ENCODE data around the gene SPATA45.
"Not testable (repeated sequence)": the region's sequence is repeated elsewhere in the genome, so short reads cannot be mapped to it uniquely, and the experiment has no call there.

The SPATA45 gene

GRCh38 chr1:212856755-212857154, 9.3 kb upstream of the SPATA45 start:
- no peak for TF ChIP-seq CTCF (IDR thresholded peaks at IDR 0.05; ENCODE audit: borderline replicate concordance, insufficient read depth, low read depth, low read length)
- peak overlapping the region; percentile 94 for H3K4me3 ChIP-seq (ENCODE audit: low read depth, low read length)

DNA sequence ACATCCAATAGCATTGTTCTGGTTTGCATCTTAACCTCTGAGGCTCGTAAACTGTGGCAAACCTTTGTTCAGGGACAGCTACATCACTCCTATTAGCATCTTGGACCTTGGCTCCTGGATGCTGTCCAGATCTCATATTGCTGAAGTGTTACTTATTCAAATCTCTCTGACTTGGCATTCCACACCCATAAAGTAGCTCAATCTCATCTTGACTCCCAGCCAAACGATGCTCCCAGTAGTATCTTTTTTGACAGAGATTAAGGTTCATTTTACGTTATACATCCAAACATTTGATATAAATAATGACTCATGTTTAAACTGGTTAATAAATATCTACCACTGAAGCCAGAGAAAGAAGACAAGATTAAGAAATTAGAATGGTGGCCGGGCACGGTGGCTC, 6.2 kb upstream of the SPATA45 start:
- H3K4me3 ChIP-seq (ENCODE audit: low read depth, low read length): no peak overlapping the region
- TF ChIP-seq CTCF (IDR thresholded peaks at IDR 0.05; ENCODE audit: borderline replicate concordance, insufficient read depth, low read depth, low read length): no peak

DNA sequence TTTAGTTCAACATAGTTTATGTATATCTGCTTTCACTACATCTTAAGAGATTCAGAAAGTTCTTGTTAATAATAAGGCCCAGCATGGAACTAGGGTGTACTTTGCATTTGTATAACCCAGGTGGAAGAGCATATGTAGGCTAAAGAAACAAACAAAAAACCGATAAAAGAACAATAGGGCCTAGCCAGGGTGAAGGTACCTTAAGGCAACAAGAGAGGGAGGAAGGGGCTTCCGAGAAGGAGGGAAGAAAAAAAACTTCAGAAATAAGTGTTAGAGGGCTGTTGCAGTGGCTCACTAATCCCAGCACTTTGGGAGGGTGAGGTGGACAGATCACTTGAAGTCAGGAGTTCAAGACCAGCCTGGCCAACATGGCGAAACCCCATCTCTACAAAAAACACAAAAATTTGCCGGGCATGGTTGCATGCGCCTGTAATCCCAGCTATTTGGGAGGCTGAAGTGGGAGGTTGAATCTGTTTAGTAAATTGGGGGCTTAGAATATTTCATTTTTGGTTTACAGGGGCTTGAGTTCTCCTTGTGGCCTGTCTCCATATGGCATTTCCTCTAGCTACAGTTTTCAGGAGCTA, 4.7 kb upstream of the SPATA45 start:
- no peak overlapping the region for H3K4me3 ChIP-seq (ENCODE audit: low read depth, low read length)
- no peak for TF ChIP-seq CTCF (IDR thresholded peaks at IDR 0.05; ENCODE audit: borderline replicate concordance, insufficient read depth, low read depth, low read length)

DNA sequence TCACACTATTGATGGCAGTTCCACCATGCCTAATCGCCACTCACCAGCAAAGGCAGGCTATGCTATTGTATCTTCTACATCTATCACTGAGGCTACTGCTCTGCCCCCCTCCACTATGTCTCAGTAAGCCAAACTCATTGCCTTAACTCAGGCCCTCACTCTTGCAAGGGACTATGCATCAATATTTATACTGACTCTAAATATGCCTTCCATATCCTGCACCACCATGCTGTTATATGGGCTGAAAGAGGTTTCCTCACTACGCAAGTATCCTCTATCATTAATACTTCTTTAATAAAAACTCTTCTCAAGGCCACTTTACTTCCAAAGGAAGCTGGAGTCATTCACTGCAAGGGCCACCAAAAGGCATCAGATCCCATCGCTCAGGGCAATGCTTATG, 2.9 kb downstream of the SPATA45 start:
- not testable (repeated sequence) for H3K4me3 ChIP-seq (ENCODE audit: low read depth, low read length)

- no peak overlapping the region for H3K4me3 ChIP-seq (ENCODE audit: low read depth, low read length)
- TF ChIP-seq CTCF (IDR thresholded peaks at IDR 0.05; ENCODE audit: borderline replicate concordance, insufficient read depth, low read depth, low read length): no peak
Measured at GRCh38 chr1:212838145-212838544, 9.3 kb downstream of the SPATA45 start.

- H3K4me3 ChIP-seq (ENCODE audit: low read depth, low read length): not testable (repeated sequence)
Measured at GRCh38 chr1:212833211-212834207, 13.9 kb downstream of the SPATA45 start.

DNA sequence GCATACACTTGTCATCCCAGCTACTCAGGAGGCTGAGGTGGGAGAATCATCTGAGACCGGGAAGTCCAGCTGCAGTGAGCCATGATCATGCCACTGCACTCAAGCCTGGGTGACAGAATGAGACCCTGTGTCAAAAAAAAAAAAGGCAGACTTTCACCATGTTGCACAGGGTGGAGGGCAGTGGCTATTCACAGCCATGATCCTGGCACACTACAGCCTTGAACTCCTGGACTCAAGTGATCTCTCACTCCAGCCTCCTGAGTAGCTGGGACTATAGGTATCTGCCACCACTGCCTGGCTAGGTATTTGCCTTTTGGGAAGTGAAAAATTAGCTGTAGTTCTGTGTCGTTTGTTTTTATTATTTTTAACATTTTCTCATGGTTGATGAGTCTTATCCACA, 19.1 kb downstream of the SPATA45 start:
- no peak overlapping the region for H3K4me3 ChIP-seq (ENCODE audit: low read depth, low read length)
- no peak for TF ChIP-seq CTCF (IDR thresholded peaks at IDR 0.05; ENCODE audit: borderline replicate concordance, insufficient read depth, low read depth, low read length)

DNA sequence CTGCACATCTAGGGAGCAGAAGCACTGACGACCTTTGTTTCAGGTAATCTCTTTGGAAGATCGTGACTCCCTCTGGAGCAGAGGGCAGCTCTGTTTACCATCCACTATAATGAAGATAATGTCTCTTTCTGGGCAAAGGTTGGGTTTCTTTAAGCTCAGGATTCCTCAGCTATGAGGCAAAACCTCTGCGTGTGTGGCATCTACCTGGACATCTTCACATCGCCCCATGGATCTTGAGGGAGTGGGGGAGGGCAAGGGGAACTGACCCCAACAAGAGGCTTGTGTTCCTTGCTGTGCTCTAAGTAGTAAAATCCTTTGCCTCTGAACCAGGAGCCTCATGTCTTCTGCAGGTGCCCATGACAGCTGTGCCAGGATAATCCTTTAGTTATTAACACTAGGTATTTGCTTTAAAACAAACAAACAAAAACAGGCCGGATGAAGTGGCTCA, 19.6 kb downstream of the SPATA45 start:
- TF ChIP-seq CTCF (IDR thresholded peaks at IDR 0.05; ENCODE audit: borderline replicate concordance, insufficient read depth, low read depth, low read length): no peak
- H3K4me3 ChIP-seq (ENCODE audit: low read depth, low read length): no peak overlapping the region

Data from GM12875 (cell line).